Thoracic aorta (tissue), 2 donors: ENCODE measurements around the gene TCF19. TPM values are rescaled to one million over a fixed set of nuclear protein-coding genes. Genes with fewer than 3 reads are reported as not detected.

ENCODE experiments used
- ATAC-seq: fragments of 150-250 bp; one replicate; pipeline ENCODE4 v1.8.0; 2017; ENCODE audit warnings: low read depth; ENCODE audit not compliant: insufficient number of reproducible peaks, low FRiP score
- DNase-seq: peaks from one replicate; pipeline ENCODE4 v3.0.0-alpha.2; 2020; ENCODE audit warnings: low spot score
- H3K27ac ChIP-seq, 2 donors: fragments of 200-600 bp; sonication (generic); 1 replicate in 1 of 2; 2 replicates in 1 of 2; pipeline ENCODE4 v1.5.1; 2016; ENCODE audit warnings: mild to moderate bottlenecking in 2 of 2, moderate library complexity in 2 of 2
- H3K27me3 ChIP-seq: fragments of 200-600 bp; sonication (generic); replicated peaks from 2 replicates; pipeline ENCODE4 v1.6.0; 2016; ENCODE audit warnings: mild to moderate bottlenecking; ENCODE audit not compliant: insufficient read depth
- H3K36me3 ChIP-seq: fragments of 200-600 bp; sonication (generic); one replicate; pipeline ENCODE4 v1.5.1; 2016
- H3K4me1 ChIP-seq, 2 donors: fragments of 200-600 bp; sonication (generic); 1 replicate in 1 of 2; 2 replicates in 1 of 2; pipeline versions ENCODE4 v1.5.1 to v1.6.0; 2016; ENCODE audit warnings: low read depth in 2 of 2, mild to moderate bottlenecking in 1 of 2; ENCODE audit not compliant: control insufficient read depth in 1 of 2
- H3K4me3 ChIP-seq: fragments of 200-600 bp; sonication (generic); 2 replicates; pipeline ENCODE4 v1.5.1; 2016; ENCODE audit warnings: mild to moderate bottlenecking
- H3K9me3 ChIP-seq: fragments of 200-600 bp; sonication (generic); 2 replicates; pipeline ENCODE4 v1.5.1; 2016
- CTCF ChIP-seq: fragments of 200-600 bp; sonication (generic); IDR thresholded peaks from one replicate; pipeline ENCODE4 v1.5.1; 2019; ENCODE audit warnings: antibody characterized with exemption
- total RNA-seq, 2 donors: library from RNA; depleted of rRNA; stranded (reverse); fragments of >200 nt; gene quantifications; one replicate each; pipeline versions ENCODE4 v1.1.0 to v1.2.3, GENCODE V29; 2016

Gene TCF19
- total RNA-seq, result 10 to 100 TPM in 1 of 2 donors, 1 to 10 TPM in 1; 1.6 to 15.7 TPM

GRCh38 chr6:31158140-31158862 is at the start of gene TCF19:
Gene TCF19 (plus strand): TSS chr6:31158589. CDS start chr6:31159470, 881 bp downstream.
- H3K9me3 ChIP-seq, result no peaks in the 10 kb centered on the region
- no peak for TF ChIP-seq CTCF
- H3K4me3 ChIP-seq, result peak within 1 kb of the TSS; percentile 77
- H3K4me1 ChIP-seq, result peaks cover 5 to 25% of the 10 kb centered on the region in 2 donors
- DNase-seq (peak; percentile 97), ATAC-seq (peak; percentile 99)
- no peaks in the 10 kb centered on the region for H3K27me3 ChIP-seq
- peak within 1 kb of the TSS in 1 of 2 donors; percentile 67 for H3K27ac ChIP-seq
- peaks cover 5% of the 10 kb centered on the region for H3K36me3 ChIP-seq

- peaks cover 6 to 23% of the 10 kb centered on the region in 2 donors for H3K4me1 ChIP-seq
- H3K4me3 ChIP-seq, result no peak overlapping the region
- no peak for DNase-seq
- ATAC-seq, result no peak
- no peaks in the 10 kb centered on the region for H3K36me3 ChIP-seq
- H3K27me3 ChIP-seq, result no peaks in the 10 kb centered on the region
- no peak for TF ChIP-seq CTCF
- H3K27ac ChIP-seq, result no peak overlapping the region
- H3K9me3 ChIP-seq, result no peaks in the 10 kb centered on the region
Measured at GRCh38 chr6:31110825-31111582, 47.4 kb upstream of the TCF19 start.

GRCh38 chr6:31111712-31112111 is 46.7 kb upstream of the TCF19 start:
- ATAC-seq (no peak), DNase-seq (no peak)
- Histone ChIP-seq H3K4me1 (peaks cover 6 to 30% of the 10 kb centered on the region in 2 donors), H3K27ac (no peak overlapping the region), H3K9me3 (no peaks in the 10 kb centered on the region), H3K27me3 (no peaks in the 10 kb centered on the region), H3K4me3 (no peak overlapping the region), H3K36me3 (no peaks in the 10 kb centered on the region)
- TF ChIP-seq CTCF, result no peak

- TF ChIP-seq CTCF, result no peak
- no peak within 1 kb of the TSS for H3K27ac ChIP-seq
Measured at GRCh38 chr6:31112478-31112877, 45.9 kb upstream of the TCF19 start, which contains the start of gene C6orf15. Gene C6orf15 (minus strand): TSS chr6:31112575. CDS start chr6:31112555, 20 bp downstream.

GRCh38 chr6:31113861-31114540 is 44.4 kb upstream of the TCF19 start:
- ATAC-seq (peak; percentile 28), DNase-seq (no peak)
- Histone ChIP-seq H3K27ac (peak overlapping the region in 1 of 2 donors; percentile 63), H3K4me1 (peaks cover 6 to 37% of the 10 kb centered on the region in 2 donors), H3K27me3 (no peaks in the 10 kb centered on the region), H3K9me3 (no peaks in the 10 kb centered on the region), H3K4me3 (no peak overlapping the region), H3K36me3 (no peaks in the 10 kb centered on the region)
- TF ChIP-seq CTCF, result no peak

More at GRCh38 chr6:31112478-31112877, 45.9 kb upstream of the TCF19 start, which contains the start of gene C6orf15:
- Histone ChIP-seq H3K4me3 (no peak within 1 kb of the TSS), H3K27me3 (no peaks in the 10 kb centered on the region), H3K36me3 (no peaks in the 10 kb centered on the region), H3K9me3 (no peaks in the 10 kb centered on the region), H3K4me1 (peaks cover 6 to 37% of the 10 kb centered on the region in 2 donors)
- ATAC-seq (no peak), DNase-seq (no peak)
